GM21737 (cell line): Measurements from ENCODE around the gene LAX1.

Experiments
- ATAC-seq: cut with Tn5 transposase; IDR thresholded peaks from one replicate; pipeline ENCODE4 v1.9.1; 2021; ENCODE audit warnings: mild to moderate bottlenecking, moderate library complexity; ENCODE audit not compliant: unreplicated experiment

The LAX1 gene

GRCh38 chr1:203807196-203807595 is 42.2 kb downstream of the LAX1 start:
- no peak for ATAC-seq

GRCh38 chr1:203813581-203814341 is 48.8 kb downstream of the LAX1 start:
- ATAC-seq = no peak

- ATAC-seq = no peak
These were observed 53.4 kb downstream of the LAX1 start for GRCh38 chr1:203818399-203818798.

DNA sequence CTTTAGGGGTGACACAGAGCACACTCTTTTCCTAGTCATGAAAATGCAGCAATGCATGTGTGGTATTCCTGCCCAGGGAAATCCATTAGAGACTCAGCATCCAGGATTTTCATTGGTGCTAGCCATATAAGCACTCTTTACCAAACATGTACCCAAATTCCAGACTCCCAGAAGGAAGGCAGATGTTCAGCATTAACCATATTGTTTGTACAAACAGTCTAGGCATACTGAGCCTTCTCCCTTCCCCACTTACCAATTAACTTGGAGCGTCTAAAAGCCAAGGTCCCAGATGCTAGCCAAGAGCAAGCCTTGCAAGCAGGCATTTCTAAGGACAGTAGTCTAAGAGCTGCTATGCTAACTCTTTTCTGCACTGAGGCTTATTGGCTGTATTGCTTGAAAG is 58.3 kb downstream of the LAX1 start:
- no peak for ATAC-seq
